GM12873 (cell line): ENCODE data around the gene GC.

Source experiments
- CTCF ChIP-seq: IDR thresholded peaks from 2 replicates; pipeline ENCODE4 v1.5.1; 2012; ENCODE audit warnings: low read depth, mild to moderate bottlenecking, moderate library complexity, low read length, control low read depth; ENCODE audit not compliant: insufficient read depth; ENCODE audit errors: missing control alignments

GC gene

DNA sequence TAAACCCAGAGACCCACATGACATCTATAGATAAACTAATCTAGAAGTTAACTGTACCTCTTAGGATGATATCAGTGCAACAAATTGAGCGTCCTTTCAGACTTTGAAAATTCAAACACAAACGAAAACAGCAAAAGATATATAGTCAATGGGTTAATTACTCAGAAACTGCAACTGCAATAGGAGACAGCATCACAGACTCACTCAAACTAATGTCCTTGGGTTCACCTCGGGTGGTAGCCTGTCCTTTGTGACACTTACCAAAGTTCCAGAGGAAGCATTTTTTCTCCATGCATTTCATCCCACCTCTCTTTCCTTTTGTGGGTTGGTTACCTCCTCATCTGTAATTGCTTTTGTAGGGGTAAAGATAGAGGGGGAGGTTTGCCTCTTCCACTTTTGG is 9.7 kb downstream of the GC start:
- no peak for TF ChIP-seq CTCF

- TF ChIP-seq CTCF, result no peak
Measured at GRCh38 chr4:71773004-71773403, 10.9 kb downstream of the GC start.

- no peak for TF ChIP-seq CTCF
Measured at GRCh38 chr4:71772592-71772991, 11.3 kb downstream of the GC start.

DNA sequence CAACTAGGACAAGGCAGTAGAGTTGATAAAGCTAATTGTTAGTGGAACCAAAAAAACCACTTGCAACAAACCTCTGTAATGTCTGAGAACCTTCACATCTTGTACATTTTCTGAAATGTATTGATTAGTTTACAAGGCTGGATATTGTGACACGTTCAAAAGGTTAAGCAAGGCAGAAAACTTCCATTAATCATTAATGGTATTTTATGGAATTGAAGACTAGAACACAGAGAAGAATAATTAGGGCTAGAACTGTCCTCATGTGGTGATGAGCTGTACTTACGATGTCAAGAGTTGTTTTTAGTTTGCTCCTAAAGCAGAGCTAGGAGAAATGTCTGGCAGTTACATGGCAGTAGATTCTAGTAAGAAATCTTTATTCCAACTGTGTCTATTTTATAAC is 12.3 kb downstream of the GC start:
- no peak for TF ChIP-seq CTCF

DNA sequence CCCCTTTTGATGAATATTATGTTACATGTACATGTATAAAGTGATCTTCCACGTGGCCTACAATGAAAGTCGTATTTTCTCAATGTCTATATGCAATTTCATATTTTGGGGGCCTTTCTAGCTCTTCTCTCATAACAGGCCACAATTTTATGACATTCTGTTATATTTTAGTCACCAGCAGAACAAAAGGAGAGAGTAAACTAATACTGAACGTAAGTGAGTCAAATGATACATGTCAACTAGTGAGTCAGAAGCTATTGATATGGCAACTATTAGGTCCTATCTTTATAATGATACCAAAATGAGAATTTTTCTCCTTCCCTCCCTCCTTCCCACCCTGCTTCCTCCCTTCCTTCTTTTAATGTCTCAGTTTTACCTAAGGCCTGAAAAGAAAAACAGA is 14.4 kb downstream of the GC start:
- no peak for TF ChIP-seq CTCF

DNA sequence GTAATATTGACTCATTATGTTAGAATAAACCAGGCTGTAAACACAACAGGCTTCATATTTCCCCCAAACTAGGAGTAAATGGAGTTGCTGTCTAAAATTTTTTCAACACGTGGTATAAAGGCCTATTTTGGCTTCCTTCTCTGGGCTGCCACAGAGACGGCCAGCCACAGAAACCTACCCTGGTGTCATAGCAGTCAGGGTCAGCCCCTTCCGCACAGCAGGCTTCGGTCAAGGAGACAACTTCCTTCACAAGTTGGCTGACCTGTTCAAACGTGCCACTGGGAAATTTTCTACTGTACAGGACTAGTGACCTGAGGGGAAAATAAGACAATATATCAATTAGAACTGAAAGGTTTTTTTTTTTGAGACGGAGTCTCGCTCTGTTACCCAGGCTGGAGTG is 15.8 kb downstream of the GC start:
- no peak for TF ChIP-seq CTCF

DNA sequence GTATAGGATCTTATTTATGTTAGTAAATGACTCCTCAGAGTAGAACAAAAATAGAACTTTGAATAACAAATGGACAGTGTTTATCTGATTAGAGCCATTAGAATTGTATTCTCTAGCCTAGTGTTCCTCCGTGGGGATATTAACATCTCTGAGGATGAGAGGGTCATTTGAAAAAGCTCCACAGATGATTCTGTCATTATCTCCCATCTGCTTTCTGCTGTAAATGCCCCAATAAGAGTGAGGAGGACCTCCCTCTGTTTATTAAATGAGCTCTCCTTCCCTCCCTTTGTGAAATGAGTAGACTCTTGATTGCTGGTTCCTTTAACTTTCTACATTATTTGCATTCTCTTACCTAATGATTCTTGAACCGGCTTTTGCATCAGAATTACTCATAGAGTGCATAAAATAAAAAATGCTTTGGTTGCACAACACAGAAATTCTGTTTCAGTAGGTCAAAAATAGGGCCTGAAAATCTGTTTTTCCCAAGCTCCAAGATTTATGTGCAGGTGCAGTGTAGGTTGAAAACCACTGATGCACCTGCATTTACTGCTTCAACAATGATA is 18.0 kb downstream of the GC start:
- no peak for TF ChIP-seq CTCF
